T-helper 2 cell treated with Interferon-gamma antibody and Interleukin-4, amounts not matched to agents 5 μg/mL and 100 μg/mL, for 36 hours (primary cell): Measurements from ENCODE around the gene MAP3K5.
"Not testable (repeated sequence)": the region's sequence is repeated elsewhere in the genome, so short reads cannot be mapped to it uniquely, and the experiment has no call there.

Source experiments
- DNase-seq: peaks from one replicate; pipeline ENCODE4 v3.0.0; 2021; ENCODE audit warnings: low spot score
- H3K27ac Mint-ChIP-seq: one replicate; pipeline ENCODE4 v1.8.0; 2021; ENCODE audit warnings: mild to moderate bottlenecking, mixed read lengths
- H3K27me3 Mint-ChIP-seq: one replicate; pipeline ENCODE4 v1.8.0; 2021; ENCODE audit warnings: low read depth, mixed read lengths
- H3K36me3 Mint-ChIP-seq: one replicate; pipeline ENCODE4 v1.8.0; 2021; ENCODE audit warnings: low read depth, mixed read lengths
- H3K4me1 Mint-ChIP-seq: one replicate; pipeline ENCODE4 v1.8.0; 2021; ENCODE audit warnings: low read depth, mixed read lengths
- H3K4me3 Mint-ChIP-seq: one replicate; pipeline ENCODE4 v1.8.0; 2022; ENCODE audit warnings: mild to moderate bottlenecking, moderate library complexity, mixed read lengths
- H3K9me3 Mint-ChIP-seq: one replicate; pipeline ENCODE4 v1.8.0; 2021; ENCODE audit warnings: mixed read lengths

The MAP3K5 gene

GRCh38 chr6:136726837-136727557, 65.3 kb downstream of the MAP3K5 start:
- Mint-ChIP-seq H3K9me3 (peaks cover 4% of the 10 kb centered on the region), H3K4me1 (peaks cover 21% of the 10 kb centered on the region), H3K4me3 (no peak overlapping the region), H3K36me3 (peaks cover 7% of the 10 kb centered on the region), H3K27me3 (no peaks in the 10 kb centered on the region), H3K27ac (no peak overlapping the region)
- DNase-seq = no peak

GRCh38 chr6:136725124-136725523, 67.2 kb downstream of the MAP3K5 start:
- Mint-ChIP-seq H3K4me3 (no peak overlapping the region), H3K36me3 (peaks cover 16% of the 10 kb centered on the region), H3K27me3 (no peaks in the 10 kb centered on the region), H3K9me3 (peaks cover 9% of the 10 kb centered on the region), H3K27ac (no peak overlapping the region), H3K4me1 (peaks cover 23% of the 10 kb centered on the region)
- no peak for DNase-seq

GRCh38 chr6:136723780-136724179, 68.5 kb downstream of the MAP3K5 start:
- H3K4me1 Mint-ChIP-seq = peaks cover 35% of the 10 kb centered on the region

GRCh38 chr6:136721467-136721866, 70.8 kb downstream of the MAP3K5 start:
- Mint-ChIP-seq H3K9me3 (peaks cover 9% of the 10 kb centered on the region), H3K36me3 (peaks cover 21% of the 10 kb centered on the region), H3K27ac (no peak overlapping the region), H3K27me3 (no peaks in the 10 kb centered on the region), H3K4me1 (peaks cover 41% of the 10 kb centered on the region), H3K4me3 (no peak overlapping the region)
- DNase-seq = no peak

More at GRCh38 chr6:136723780-136724179, 68.5 kb downstream of the MAP3K5 start:
- no peak overlapping the region for H3K27ac Mint-ChIP-seq
- H3K27me3 Mint-ChIP-seq = no peaks in the 10 kb centered on the region
- peak; percentile 41 for DNase-seq
- H3K4me3 Mint-ChIP-seq = peak overlapping the region; percentile 8
- peaks cover 19% of the 10 kb centered on the region for H3K36me3 Mint-ChIP-seq
- H3K9me3 Mint-ChIP-seq = peaks cover 9% of the 10 kb centered on the region

GRCh38 chr6:136720045-136720770, 72.1 kb downstream of the MAP3K5 start:
- peak overlapping the region; percentile 39 for H3K4me3 Mint-ChIP-seq
- peaks cover 25% of the 10 kb centered on the region for H3K36me3 Mint-ChIP-seq
- H3K4me1 Mint-ChIP-seq = peaks cover 43% of the 10 kb centered on the region
- H3K27ac Mint-ChIP-seq = peak overlapping the region; percentile 73
- H3K9me3 Mint-ChIP-seq = peaks cover 9% of the 10 kb centered on the region
- DNase-seq = no peak
- no peaks in the 10 kb centered on the region for H3K27me3 Mint-ChIP-seq

GRCh38 chr6:136719280-136720044, 72.8 kb downstream of the MAP3K5 start:
- Mint-ChIP-seq H3K4me3 (peak overlapping the region; percentile 39), H3K27me3 (no peaks in the 10 kb centered on the region), H3K36me3 (peaks cover 25% of the 10 kb centered on the region), H3K27ac (peak overlapping the region; percentile 73), H3K4me1 (peaks cover 39% of the 10 kb centered on the region), H3K9me3 (peaks cover 9% of the 10 kb centered on the region)
- no peak for DNase-seq

GRCh38 chr6:136718476-136718875, 73.8 kb downstream of the MAP3K5 start:
- Mint-ChIP-seq H3K36me3 (peaks cover 29% of the 10 kb centered on the region), H3K4me1 (peaks cover 35% of the 10 kb centered on the region), H3K27me3 (no peaks in the 10 kb centered on the region), H3K4me3 (no peak overlapping the region), H3K9me3 (peaks cover 9% of the 10 kb centered on the region), H3K27ac (no peak overlapping the region)
- no peak for DNase-seq

GRCh38 chr6:136717716-136717990, 74.6 kb downstream of the MAP3K5 start:
- H3K27ac Mint-ChIP-seq = no peak overlapping the region
- no peak overlapping the region for H3K4me3 Mint-ChIP-seq
- peaks cover 12% of the 10 kb centered on the region for H3K9me3 Mint-ChIP-seq
- no peak for DNase-seq
- H3K4me1 Mint-ChIP-seq = peaks cover 34% of the 10 kb centered on the region
- peaks cover 34% of the 10 kb centered on the region for H3K36me3 Mint-ChIP-seq
- no peaks in the 10 kb centered on the region for H3K27me3 Mint-ChIP-seq

- H3K27me3 Mint-ChIP-seq = no peaks in the 10 kb centered on the region
- H3K36me3 Mint-ChIP-seq = peaks cover 34% of the 10 kb centered on the region
- H3K27ac Mint-ChIP-seq = no peak overlapping the region
- no peak for DNase-seq
- peaks cover 34% of the 10 kb centered on the region for H3K4me1 Mint-ChIP-seq
- H3K4me3 Mint-ChIP-seq = no peak overlapping the region
- peaks cover 9% of the 10 kb centered on the region for H3K9me3 Mint-ChIP-seq
Observed at GRCh38 chr6:136716917-136717715, 75.2 kb downstream of the MAP3K5 start.

- H3K4me1 Mint-ChIP-seq, H3K4me3 Mint-ChIP-seq, H3K9me3 Mint-ChIP-seq, H3K27ac Mint-ChIP-seq, H3K27me3 Mint-ChIP-seq, DNase-seq: not testable (repeated sequence)
- H3K36me3 Mint-ChIP-seq = peaks cover 17% of the 10 kb centered on the region
Observed at GRCh38 chr6:136712642-136713041, 79.6 kb downstream of the MAP3K5 start.

GRCh38 chr6:136711644-136712043, 80.6 kb downstream of the MAP3K5 start:
- Mint-ChIP-seq H3K27me3 (no peaks in the 10 kb centered on the region), H3K27ac (no peak overlapping the region), H3K9me3 (peaks cover 3% of the 10 kb centered on the region), H3K36me3 (peaks cover 17% of the 10 kb centered on the region), H3K4me3 (no peak overlapping the region), H3K4me1 (peaks cover 7% of the 10 kb centered on the region)
- DNase-seq = no peak

- Mint-ChIP-seq H3K27me3 (no peaks in the 10 kb centered on the region), H3K9me3 (peaks cover 3% of the 10 kb centered on the region), H3K4me1 (peaks cover 3% of the 10 kb centered on the region), H3K27ac (no peak overlapping the region), H3K4me3 (no peak overlapping the region), H3K36me3 (peaks cover 16% of the 10 kb centered on the region)
- no peak for DNase-seq
Observed at GRCh38 chr6:136710877-136711552, 81.3 kb downstream of the MAP3K5 start.

GRCh38 chr6:136709429-136709828, 82.8 kb downstream of the MAP3K5 start:
- Mint-ChIP-seq H3K36me3 (peaks cover 11% of the 10 kb centered on the region), H3K4me3 (no peak overlapping the region), H3K27me3 (no peaks in the 10 kb centered on the region), H3K27ac (no peak overlapping the region), H3K4me1 (peaks cover 3% of the 10 kb centered on the region), H3K9me3 (peaks cover 3% of the 10 kb centered on the region)
- DNase-seq = no peak
